LNCAP (cell line): ENCODE results near the gene NPTXR.

ENCODE experiments used
- CTCF ChIP-seq: fragments of 450-650 bp; IDR thresholded peaks from 2 replicates; pipeline ENCODE4 v1.5.1; 2017; ENCODE audit warnings: mild to moderate bottlenecking

NPTXR gene

GRCh38 chr22:38830845-38831108 is 13.1 kb downstream of the NPTXR start:
- no peak for TF ChIP-seq CTCF

DNA sequence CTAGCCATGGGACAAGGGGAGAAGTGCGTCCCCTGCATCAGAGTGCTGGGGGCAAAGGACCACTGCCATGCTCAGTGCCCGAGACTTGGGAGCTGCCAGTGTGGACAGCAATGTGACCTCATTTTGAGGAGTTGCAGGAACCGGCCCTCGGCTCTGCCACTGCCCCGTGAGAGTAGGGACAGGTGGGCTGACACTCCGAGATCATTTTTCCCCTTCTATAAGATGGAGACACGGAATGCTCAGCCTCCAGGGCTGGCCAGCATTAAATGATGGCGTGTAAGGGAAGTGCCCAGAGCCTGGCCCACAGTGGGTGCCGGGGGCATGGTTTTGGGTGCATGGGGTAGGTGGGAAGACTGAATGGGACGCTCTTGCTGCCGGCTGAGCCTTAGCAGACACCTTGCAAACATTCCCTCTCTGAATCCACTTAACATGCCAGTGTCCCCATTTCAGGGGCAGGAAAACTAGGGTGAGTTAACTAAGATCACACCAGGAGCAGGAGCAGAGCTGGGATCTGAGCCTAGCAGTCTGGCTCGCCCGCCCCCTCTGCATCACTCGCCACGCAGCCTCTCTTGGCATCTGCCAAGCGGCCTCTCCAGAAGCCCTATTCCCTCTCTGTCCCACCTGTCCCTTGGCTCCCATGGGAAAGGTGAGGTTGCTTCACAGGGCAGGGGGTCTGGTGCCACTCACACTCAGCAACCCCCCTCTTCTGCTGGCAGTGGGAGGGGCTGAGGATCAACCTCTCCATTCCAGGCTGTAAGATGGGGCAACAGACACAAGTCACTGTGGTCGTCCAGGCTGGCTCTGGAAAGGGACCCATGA is 13.6 kb downstream of the NPTXR start:
- TF ChIP-seq CTCF: no peak

GRCh38 chr22:38829485-38829884 is 14.3 kb downstream of the NPTXR start:
- TF ChIP-seq CTCF: no peak

- no peak for TF ChIP-seq CTCF
Observed at GRCh38 chr22:38828616-38829205, 15.1 kb downstream of the NPTXR start.

GRCh38 chr22:38828191-38828590 is 15.6 kb downstream of the NPTXR start:
- no peak for TF ChIP-seq CTCF

DNA sequence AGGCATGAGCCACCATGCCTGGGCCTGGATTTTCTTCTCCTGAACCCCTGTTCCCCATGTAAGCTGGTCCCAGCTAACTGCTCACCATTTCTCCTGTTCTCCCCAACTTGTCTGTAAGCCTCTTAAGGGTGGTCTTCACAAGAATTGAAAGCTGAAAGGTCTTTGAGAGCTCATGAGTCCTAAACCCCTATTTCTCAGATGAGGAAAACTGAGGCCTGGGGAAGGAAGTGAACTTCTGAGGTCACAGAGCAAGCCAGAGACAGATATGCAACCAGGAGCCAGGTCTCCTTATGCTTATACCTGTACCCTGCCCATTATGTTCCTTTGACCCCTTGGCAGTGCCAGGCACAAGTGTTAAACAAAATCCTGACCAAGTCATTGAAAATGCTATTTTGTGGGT is 16.3 kb downstream of the NPTXR start:
- TF ChIP-seq CTCF: no peak

- TF ChIP-seq CTCF: no peak
Observed at GRCh38 chr22:38826801-38827200, 17.0 kb downstream of the NPTXR start.
